Epidermal melanocyte (primary cell): Measurements from ENCODE around the gene CBFA2T3.
A peak's percentile ranks its signal among the peaks of the same experiment; 100 is the strongest.

Source experiments
- DNase-seq: peaks from one replicate; pipeline ENCODE4 v3.0.0; 2011; ENCODE audit warnings: low spot score; ENCODE audit not compliant: insufficient read length

Gene CBFA2T3

DNA sequence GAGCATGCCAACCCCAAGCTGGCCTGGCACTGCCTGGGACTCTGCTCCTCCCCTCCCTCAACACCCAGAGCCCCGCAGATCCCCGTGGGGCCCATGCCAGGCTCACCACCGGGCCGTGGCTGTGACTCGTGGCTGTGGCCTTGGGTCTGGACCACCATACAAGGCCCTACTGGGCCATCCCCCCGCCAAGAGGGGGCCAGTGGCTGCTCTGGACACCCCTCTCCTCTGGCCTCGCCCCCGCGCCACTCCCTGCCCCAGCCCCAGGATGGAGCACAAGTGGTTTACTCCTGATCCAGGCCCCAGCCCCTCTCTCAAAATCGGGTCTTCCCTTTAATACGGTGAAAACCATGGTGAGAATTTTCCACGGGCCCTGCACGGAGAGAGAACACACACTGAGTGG lies 113.6 kb downstream of the CBFA2T3 start:
- DNase-seq, result no peak

DNA sequence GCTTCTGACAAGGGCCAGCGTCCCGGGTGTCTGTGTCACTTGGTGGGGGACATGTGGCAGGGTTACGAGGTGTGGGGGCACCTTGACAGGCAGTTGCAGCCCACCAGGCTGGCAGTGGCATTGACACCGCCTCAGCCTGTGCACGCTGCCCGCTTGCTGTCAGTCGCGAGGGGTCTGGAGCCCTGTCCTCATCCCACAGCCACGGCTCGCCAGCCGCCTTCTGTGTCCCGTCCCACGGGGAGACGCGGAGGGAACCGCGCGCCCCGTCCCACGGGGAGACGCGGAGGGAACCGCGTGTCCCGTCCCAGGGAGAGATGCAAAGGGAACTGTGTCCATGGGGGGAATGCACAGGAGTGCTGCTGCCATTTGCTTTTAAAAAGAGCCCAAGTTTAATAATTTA lies 114.0 kb downstream of the CBFA2T3 start:
- DNase-seq, result no peak

DNA sequence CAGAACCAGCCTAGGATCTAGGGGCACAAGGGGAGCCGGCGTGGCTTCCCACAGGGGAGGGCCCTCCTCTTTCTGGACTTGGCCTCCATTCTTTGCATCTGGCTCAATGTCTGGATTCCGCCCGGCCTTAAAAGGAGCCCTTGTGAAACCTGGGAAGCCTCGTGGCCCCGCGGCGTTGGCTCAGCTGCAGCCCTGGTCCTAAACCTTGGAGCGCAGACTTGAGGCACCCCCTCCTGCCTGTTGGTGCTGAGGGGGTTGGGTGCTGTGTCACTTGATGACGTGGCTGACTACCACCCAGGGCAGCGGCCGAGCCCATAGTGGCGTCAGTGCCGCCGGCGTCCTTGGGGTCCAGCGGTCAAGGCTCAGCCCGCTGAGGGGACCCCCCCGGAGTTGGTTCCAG lies 115.6 kb downstream of the CBFA2T3 start:
- no peak for DNase-seq

- no peak for DNase-seq
Observed at GRCh38 chr16:88859381-88860091, 117.5 kb downstream of the CBFA2T3 start.

DNA sequence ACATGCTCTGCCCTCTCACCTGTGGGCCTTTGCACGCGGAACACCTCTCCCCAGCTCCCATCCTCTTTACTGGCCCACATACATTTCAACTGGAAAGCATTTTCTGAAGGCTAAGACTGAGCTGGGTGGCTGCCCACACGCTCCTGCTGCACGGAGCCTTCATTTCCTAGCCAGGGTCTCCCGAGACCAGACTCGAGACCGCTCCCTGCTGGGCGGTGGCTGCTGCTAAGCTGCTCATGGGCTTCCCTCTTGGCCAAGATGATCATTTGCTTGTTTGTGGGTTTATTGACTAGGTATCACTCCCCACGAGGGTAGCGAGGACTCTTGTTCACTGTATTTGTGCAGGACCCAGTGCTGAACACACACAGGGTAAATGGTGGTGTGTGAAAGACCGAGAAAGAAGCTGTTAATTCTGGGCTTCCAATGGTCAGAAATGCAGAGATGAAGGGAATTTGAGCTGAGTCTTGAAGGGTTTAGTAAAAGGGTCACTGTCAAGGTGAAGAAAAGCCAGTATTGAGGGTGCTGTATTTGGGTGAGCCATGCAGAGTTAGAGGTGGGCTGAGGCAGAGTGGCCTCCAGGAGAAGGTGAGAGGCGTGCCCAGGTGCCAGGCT lies 119.2 kb downstream of the CBFA2T3 start:
- DNase-seq, result peak; percentile 91

GRCh38 chr16:88856828-88857727 lies 119.9 kb downstream of the CBFA2T3 start, which contains the start of the genes GALNS and TRAPPC2L:
TSS of gene GALNS (minus strand) at chr16:88856947. CDS start at chr16:88856877, 70 bp downstream.
TSS of gene TRAPPC2L (plus strand) at chr16:88857127. CDS start at chr16:88857151, 24 bp downstream.
- DNase-seq, result peak; percentile 99

DNA sequence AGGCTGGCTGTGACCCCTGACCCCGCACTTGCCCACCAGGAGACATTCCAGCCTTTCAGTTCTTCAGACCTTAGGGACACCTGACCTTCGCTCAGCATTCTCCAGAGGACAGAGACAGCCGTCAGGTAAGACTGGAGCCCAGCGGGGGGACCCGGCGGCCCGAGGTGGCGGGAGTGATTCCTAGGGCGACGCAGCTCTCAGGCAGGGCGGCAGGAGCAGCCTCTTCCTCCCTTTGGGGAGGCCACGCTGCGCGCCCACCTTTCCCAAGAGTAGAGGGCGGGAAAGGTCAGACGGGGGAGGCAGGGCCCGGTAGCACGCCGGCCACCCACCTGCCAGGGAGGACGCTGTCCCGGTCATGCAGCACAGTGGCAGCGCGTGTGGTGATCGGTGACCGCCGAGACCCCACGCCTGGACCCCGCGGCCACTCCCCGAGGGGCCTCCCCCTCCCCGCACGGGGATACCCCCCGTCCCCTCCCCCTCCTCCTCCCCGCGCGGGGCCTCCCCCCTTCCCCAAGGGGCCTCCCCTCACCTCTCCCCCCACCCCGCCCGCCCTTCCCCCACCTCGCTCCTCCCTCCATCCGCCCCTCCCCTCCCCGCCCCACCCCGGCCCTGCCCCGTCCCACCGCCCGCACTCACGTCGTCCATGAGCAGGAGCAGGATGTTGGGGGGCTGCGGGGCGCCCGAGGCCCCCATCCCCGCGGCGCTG lies 120.7 kb downstream of the CBFA2T3 start:
- no peak for DNase-seq

DNA sequence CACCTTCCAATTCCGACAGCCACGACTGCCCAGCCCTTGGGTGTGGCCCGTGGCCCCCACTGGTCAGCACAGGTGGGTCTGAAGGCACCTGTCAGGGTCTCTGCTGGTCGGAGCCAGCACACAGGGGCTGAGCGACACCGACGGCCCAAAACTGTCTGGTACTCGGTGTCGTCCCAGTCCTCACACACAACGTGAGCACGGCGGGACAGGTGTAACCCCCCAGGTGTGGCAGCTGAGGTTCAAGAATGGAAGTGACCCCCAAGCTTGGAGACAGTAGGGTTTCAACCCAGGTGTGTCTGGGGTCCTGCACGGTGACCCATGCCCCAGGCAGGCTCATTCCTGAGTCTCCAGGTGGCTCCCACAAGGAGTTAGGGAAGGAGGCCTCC lies 121.3 kb downstream of the CBFA2T3 start:
- DNase-seq, result no peak

DNA sequence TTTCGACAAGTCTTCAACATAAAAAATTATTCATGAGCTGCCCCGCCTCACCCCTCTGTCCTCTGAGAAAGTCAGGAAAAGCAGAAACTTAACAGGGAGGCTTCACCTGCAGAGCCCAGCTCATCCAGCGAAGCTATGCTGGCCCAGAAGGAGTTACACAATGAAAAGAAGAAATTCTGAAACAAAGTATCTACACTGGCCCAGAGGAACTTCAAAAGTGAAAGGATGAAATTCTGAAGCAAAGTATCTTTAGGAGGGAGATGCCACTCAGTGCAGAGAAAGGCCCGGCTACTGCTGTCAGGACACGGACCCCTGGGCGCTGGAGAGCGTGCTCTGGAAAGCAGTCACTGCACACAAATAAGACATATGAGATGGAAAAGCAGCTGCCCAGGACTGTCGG lies 121.8 kb downstream of the CBFA2T3 start:
- DNase-seq, result no peak

DNA sequence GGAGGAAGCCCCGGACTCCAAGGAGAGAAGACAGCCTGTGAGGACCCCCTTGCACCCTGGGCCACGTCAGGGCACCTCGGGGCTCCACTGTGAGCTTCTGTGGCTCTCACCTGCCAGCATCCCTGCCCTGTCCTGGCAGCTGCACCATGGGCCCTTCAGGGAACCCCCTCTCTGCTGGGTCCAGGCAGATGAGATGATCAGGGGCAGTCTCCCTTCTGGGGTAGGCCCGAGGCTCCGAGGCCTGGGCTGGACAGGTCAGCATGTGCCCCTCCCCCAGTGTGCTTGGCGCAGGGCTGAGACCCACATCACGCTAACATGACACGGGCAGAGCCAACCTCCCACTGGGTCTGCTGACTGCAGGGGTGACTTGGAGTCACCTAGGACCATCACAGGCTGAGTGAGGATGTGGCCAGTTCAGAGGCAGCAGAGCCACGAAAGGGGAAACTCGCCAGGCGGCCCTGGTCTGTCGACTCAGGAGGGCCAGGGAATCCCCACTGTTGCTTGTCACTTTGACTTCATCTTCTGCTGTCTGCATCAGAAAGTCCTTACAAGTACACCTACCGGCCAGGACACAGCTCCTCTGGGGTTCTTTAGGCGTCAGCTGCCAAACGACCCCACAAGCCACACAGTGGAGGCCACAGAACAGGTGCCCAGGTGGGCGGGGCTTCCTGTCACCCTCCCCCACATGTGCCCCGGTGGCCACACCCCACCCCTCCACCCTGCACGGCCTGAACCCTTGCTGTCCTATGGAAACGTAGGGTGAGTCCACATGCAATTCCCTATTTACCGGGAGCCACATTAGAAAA lies 122.5 kb downstream of the CBFA2T3 start:
- DNase-seq, result no peak

DNA sequence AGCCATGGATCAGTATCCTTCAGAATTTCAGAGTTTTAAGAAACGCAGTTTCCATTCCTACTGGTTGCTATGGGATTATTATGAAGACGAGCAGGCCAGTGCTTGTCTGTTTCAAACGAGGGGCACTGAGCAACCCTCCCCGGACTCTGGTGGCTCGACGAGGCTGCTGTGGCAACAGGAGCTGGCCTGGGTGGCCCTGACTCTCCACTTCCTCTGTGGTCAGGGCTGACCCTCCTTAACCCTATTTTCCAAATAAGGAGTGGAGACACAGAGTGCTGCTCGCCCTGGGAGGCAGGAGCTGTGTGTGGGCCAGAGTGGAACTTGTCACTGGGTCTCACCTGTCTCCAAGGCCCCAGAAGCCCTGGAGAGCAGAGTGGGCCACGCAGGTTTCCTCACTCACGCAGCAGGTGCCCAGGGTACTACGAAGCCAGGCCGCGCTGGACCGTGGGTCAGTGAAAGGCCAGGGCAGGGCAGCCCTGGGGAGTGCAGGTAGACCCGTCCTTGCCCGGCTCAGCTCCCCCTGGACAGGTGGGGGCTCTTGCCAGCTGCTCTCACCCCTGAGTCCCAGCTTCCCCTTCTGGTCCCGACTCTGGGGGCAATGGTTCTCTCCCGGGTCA lies 123.6 kb downstream of the CBFA2T3 start:
- no peak for DNase-seq

DNA sequence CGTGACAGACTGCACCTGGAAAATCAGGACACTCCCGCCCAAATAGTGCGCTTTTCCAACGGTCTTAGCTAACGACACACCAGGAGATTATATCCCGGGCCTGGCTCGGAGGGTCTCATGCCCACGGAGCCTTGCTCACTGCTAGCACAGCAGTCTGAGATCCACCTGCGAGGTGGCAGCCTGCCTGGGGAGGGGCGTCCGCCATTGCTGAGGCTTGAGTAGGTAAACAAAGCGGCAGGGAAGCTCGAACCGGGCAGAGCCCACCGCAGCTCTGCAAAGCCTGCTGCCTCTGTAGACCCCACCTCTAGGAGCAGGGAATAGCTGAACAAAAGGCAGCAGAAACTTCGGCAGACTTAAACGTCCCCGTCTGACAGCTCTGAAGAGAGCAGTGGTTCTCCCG lies 125.4 kb downstream of the CBFA2T3 start:
- DNase-seq, result no peak

DNA sequence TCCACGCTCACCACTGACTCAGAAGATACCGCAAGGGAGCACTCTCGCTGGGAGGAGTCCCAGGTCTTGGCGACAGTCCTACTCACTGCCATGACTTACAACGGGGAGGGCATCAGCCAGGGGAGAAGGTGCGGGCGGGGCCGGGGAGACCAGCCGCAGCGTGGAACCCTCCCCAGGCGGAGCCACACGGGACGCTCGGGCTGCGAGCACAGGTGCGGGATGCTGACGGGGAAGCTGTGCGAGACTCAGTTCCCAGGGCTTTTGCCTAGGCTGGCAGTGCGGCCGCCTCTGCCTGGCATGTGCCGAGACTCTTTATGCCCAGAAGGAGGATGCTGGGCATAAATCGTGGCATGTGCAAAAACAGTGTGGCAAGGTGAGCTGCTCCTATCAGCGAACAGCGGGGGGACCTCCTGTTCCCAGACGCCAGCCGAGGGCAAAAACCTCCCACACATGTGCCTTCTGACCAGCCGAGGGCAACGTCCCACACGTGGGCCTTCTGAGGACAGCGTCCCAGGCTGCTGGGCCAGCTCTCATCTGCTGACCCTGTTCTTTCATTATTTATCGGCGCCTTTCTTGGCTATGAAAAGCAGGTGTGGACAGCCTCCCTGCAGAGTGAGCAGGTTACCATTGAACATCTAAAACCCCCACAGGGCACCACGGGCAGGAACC lies 126.3 kb downstream of the CBFA2T3 start:
- no peak for DNase-seq

DNA sequence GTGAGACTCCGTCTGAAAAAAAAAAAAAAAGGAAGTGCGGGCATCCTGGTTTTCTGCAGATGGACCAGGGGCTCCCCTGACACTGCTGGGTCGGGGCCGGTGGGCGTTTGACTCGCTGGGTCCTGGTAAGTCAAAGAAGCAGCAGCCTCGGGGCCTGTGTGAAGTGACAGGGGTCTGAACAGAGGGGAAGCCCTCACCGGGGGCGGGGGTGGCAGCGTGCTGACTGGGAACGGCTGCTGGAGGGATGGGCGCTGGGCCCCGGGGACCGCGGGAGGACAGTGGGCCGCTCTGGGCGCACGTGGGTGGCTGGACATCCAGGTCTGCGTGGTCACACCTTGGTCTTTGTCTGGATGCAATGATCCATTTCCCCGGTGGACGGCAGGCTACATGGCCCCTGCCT lies 128.4 kb downstream of the CBFA2T3 start:
- DNase-seq, result no peak

- DNase-seq, result no peak
Observed at GRCh38 chr16:88847654-88848053, 129.4 kb downstream of the CBFA2T3 start.

GRCh38 chr16:88846088-88846487 lies 130.9 kb downstream of the CBFA2T3 start:
- no peak for DNase-seq

- no peak for DNase-seq
Observed at GRCh38 chr16:88844419-88845036, 132.5 kb downstream of the CBFA2T3 start.

DNA sequence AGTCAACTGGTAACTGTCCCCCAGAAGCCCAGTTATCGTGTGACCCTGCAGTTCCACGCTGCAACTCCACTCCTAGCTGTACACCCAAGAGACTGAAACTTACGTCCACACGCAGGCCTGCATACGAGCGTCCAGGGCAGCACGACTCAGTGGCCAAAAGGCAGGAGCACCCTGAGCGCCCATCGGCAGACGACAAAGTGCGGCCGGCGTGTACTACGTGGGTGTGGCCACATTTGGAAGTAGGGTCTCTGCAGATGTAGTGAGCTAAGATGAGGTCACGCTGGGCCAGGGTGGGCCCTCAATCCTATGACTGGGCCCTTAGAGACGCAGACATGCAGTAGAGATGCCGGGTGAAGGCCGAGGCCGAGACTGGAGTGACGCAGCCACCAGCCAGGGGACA lies 133.8 kb downstream of the CBFA2T3 start:
- DNase-seq, result no peak

- no peak for DNase-seq
Observed at GRCh38 chr16:88842806-88843205, 134.2 kb downstream of the CBFA2T3 start.
